ENCODE data around the gene NUDT1.

DNA sequence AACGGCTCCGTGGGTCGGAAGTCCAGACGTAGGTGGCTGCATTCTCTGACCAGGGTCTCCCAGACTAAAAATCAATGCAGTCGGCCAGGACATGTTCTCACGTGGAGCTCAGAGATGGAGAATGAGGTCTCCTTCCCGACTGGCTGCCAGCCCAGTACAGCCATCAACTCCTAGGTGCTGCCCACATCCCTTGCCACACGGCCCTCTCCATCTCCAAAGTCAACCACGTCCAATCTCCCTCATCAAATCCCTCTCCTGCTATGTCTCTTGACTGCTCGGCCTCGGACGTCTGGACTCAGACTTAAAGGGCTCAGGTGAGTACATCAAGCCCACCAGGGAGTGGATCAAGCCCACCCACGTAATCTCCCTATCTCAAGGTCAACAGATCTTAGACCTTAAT, 16.2 kb upstream of the NUDT1 start:
- TF ChIP-seq, protein P1, sequence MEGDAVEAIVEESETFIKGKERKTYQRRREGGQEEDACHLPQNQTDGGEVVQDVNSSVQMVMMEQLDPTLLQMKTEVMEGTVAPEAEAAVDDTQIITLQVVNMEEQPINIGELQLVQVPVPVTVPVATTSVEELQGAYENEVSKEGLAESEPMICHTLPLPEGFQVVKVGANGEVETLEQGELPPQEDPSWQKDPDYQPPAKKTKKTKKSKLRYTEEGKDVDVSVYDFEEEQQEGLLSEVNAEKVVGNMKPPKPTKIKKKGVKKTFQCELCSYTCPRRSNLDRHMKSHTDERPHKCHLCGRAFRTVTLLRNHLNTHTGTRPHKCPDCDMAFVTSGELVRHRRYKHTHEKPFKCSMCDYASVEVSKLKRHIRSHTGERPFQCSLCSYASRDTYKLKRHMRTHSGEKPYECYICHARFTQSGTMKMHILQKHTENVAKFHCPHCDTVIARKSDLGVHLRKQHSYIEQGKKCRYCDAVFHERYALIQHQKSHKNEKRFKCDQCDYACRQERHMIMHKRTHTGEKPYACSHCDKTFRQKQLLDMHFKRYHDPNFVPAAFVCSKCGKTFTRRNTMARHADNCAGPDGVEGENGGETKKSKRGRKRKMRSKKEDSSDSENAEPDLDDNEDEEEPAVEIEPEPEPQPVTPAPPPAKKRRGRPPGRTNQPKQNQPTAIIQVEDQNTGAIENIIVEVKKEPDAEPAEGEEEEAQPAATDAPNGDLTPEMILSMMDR (IDR thresholded peaks at IDR 0.05; ENCODE audit: insufficient read depth, low read length, poor library complexity, severe bottlenecking): no peak
- TF ChIP-seq EZH2phosphoT487 (conservative IDR thresholded peaks at IDR 0.05; ENCODE audit: low read length): no peak

Measured in SU-DHL-6 (cell line).